HepG2 (cell line): ENCODE data around the gene MSH4. TPM values are rescaled to one million over a fixed set of nuclear protein-coding genes. Genes with fewer than 3 reads are reported as not detected.
A peak's percentile ranks its signal among the peaks of the same experiment; 100 is the strongest.

ENCODE experiments used
- ATF2 ChIP-seq: sonication (generic); formaldehyde crosslinking; IDR thresholded peaks from 2 replicates; pipeline ENCODE4 v1.4.0; 2020; ENCODE audit warnings: missing genetic modification reagents
- CENPT ChIP-seq: sonication (generic); formaldehyde crosslinking; IDR thresholded peaks from 2 replicates; pipeline ENCODE4 v1.8.0; 2022; ENCODE audit warnings: low read depth, mild to moderate bottlenecking, moderate library complexity, missing genetic modification reagents
- DMTF1 ChIP-seq: sonication (generic); formaldehyde crosslinking; IDR thresholded peaks from 2 replicates; pipeline ENCODE4 v1.4.0; 2020; ENCODE audit warnings: mild to moderate bottlenecking, missing genetic modification reagents
- HBP1 ChIP-seq: IDR thresholded peaks from 2 replicates; pipeline ENCODE4 v1.6.1; 2016; ENCODE audit warnings: low read depth, control low read depth
- JARID2 ChIP-seq: sonication (generic); formaldehyde crosslinking; IDR thresholded peaks from 2 replicates; pipeline ENCODE4 v1.8.1; 2023; ENCODE audit warnings: missing genetic modification reagents, inconsistent platforms; ENCODE audit not compliant: insufficient replicate concordance
- KDM2A ChIP-seq: sonication (generic); formaldehyde crosslinking; IDR thresholded peaks from 2 replicates; pipeline ENCODE4 v1.4.0; 2020; ENCODE audit warnings: low read depth, missing genetic modification reagents, borderline replicate concordance
- KDM6A ChIP-seq: IDR thresholded peaks from 2 replicates; pipeline ENCODE4 v1.6.1; 2016; ENCODE audit warnings: low read depth
- MLXIP ChIP-seq: sonication (generic); formaldehyde crosslinking; IDR thresholded peaks from 2 replicates; pipeline ENCODE4 v1.9.0; 2021; ENCODE audit warnings: missing genetic modification reagents, borderline replicate concordance
- NAIF1 ChIP-seq: sonication (generic); formaldehyde crosslinking; IDR thresholded peaks from 2 replicates; pipeline ENCODE4 v1.5.0; 2020; ENCODE audit warnings: mild to moderate bottlenecking, missing genetic modification reagents, borderline replicate concordance
- NKX3-1 ChIP-seq: sonication (generic); formaldehyde crosslinking; IDR thresholded peaks from 2 replicates; pipeline ENCODE4 v1.5.0; 2020; ENCODE audit warnings: missing genetic modification reagents
- PHF8 ChIP-seq: sonication (generic); formaldehyde crosslinking; IDR thresholded peaks from 2 replicates; pipeline ENCODE4 v1.5.0; 2020; ENCODE audit warnings: missing genetic modification reagents
- REXO4 ChIP-seq: sonication (generic); formaldehyde crosslinking; IDR thresholded peaks from 2 replicates; pipeline ENCODE4 v1.8.0; 2022; ENCODE audit warnings: missing genetic modification reagents, mild to moderate bottlenecking, borderline replicate concordance
- RXRB ChIP-seq: IDR thresholded peaks from 2 replicates; pipeline ENCODE4 v1.6.1; 2016; ENCODE audit warnings: borderline replicate concordance, missing genetic modification reagents, missing compliant biosample characterization
- SRF ChIP-seq: IDR thresholded peaks from 2 replicates; pipeline ENCODE4 v1.6.1; 2011; ENCODE audit warnings: mild to moderate bottlenecking, low read depth, low read length, moderate library complexity
- TP53 ChIP-seq: sonication (generic); formaldehyde crosslinking; conservative IDR thresholded peaks from 2 replicates; pipeline ENCODE4 v1.4.0; 2020; ENCODE audit warnings: missing genetic modification reagents
- ZMAT3 ChIP-seq: sonication (generic); formaldehyde crosslinking; conservative IDR thresholded peaks from 2 replicates; pipeline ENCODE4 v1.7.0; 2021; ENCODE audit warnings: missing genetic modification reagents
- ZNF703 ChIP-seq: sonication (generic); formaldehyde crosslinking; IDR thresholded peaks from 2 replicates; pipeline ENCODE4 v1.5.1; 2020; ENCODE audit warnings: missing genetic modification reagents, mild to moderate bottlenecking, moderate library complexity, borderline replicate concordance
- ZNF740 ChIP-seq: sonication (generic); formaldehyde crosslinking; IDR thresholded peaks from 2 replicates; pipeline ENCODE4 v1.4.0; 2020; ENCODE audit warnings: missing genetic modification reagents
- polyA plus RNA-seq, 8 experiments: library from polyadenylated mRNA; depleted of rRNA in 3 of 8; stranded (reverse) in 7 of 8; unstranded in 1 of 8; fragments of >200 nt; fragmentation: Illumina TruSeq in 4 of 8; extraction: Trizol in 4 of 8; gene quantifications; 2 replicates each; pipeline versions ENCODE4 v1.2.1 to v1.2.3, GENCODE V29; 2011 to 2016; ENCODE audit warnings: low read depth in 4 of 8, missing spikeins in 1 of 8, mixed read lengths in 1 of 8; ENCODE audit not compliant: insufficient read depth in 1 of 8
- total RNA-seq, 5 experiments: library from RNA; depleted of rRNA; stranded (reverse); fragments of >200 nt; fragmentation: Illumina TruSeq; extraction: Trizol; gene quantifications; 2 replicates each; pipeline ENCODE4 v1.2.3, GENCODE V29; 2016; ENCODE audit warnings: low read depth in 1 of 5
- TF ChIP-seq, protein P1 (sequence below): sonication (generic); formaldehyde crosslinking; IDR thresholded peaks from 2 replicates; pipeline ENCODE4 v1.5.0; 2020; ENCODE audit warnings: missing genetic modification reagents, mild to moderate bottlenecking, borderline replicate concordance

MSH4 gene
- total and polyA plus RNA-seq, 2 of the 13 experiments (the other 11 are each of a cell fraction or from before 2014, with no cell fraction given), result 0.01 to 0.09 TPM

- TF ChIP-seq REXO4 (CRISPR knock-in tag) (no peak), NAIF1 (CRISPR knock-in tag) (no peak), KDM6A (CRISPR knock-in tag) (no peak), PHF8 (peak; percentile 85; the same call in 1 of the 2 replicates), SRF (no peak), RXRB (CRISPR knock-in tag) (peak; percentile 84), NKX3-1 (peak; percentile 58; the same call in 1 of the 2 replicates), ZMAT3 (CRISPR knock-in tag) (no peak), ZNF703 (CRISPR knock-in tag) (no peak), ZNF740 (CRISPR knock-in tag) (no peak), MLXIP (CRISPR knock-in tag) (0 out of 2 replicates have a peak, but pooled peaks have one; percentile 31), HBP1 (CRISPR knock-in tag) (peak; percentile 91), KDM2A (peak; percentile 72; the same call in 1 of the 2 replicates), DMTF1 (CRISPR knock-in tag) (no peak), TP53 (CRISPR knock-in tag) (0 out of 2 replicates have a peak, but pooled peaks have one; percentile 61), JARID2 (CRISPR knock-in tag) (no peak), ATF2 (peak; percentile 50; the same call in 1 of the 2 replicates), CENPT (0 out of 2 replicates have a peak, but pooled peaks have one; percentile 51)
- TF ChIP-seq, protein P1, sequence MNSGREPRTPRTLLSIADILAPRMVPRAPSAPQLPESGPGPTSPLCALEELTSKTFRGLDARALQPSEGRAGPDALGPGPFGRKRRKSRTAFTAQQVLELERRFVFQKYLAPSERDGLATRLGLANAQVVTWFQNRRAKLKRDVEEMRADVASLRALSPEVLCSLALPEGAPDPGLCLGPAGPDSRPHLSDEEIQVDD (CRISPR knock-in tag), result peak; percentile 73; the same call in 1 of the 2 replicates
Measured at GRCh38 chr1:75785983-75786853, 10.5 kb upstream of the MSH4 start, which contains the start of gene RABGGTB (continued).
